Body of pancreas (tissue), 4 donors: ENCODE results near the gene DYNC1I1. TPM values are rescaled to one million over a fixed set of nuclear protein-coding genes. Genes with fewer than 3 reads are reported as not detected.

Source experiments
- ATAC-seq: fragments of 150-250 bp; one replicate; pipeline ENCODE4 v1.9.1; 2016
- DNase-seq, 4 donors: peaks; one replicate each; pipeline ENCODE4 v3.0.0-alpha.2; 2019
- H3K27ac ChIP-seq, 4 donors: fragments of 200-600 bp; sonication (generic); 1 replicate in 3 of 4; 2 replicates in 1 of 4; pipeline versions ENCODE4 v1.5.1 to v1.6.1; 2016 to 2019; ENCODE audit warnings: mild to moderate bottlenecking in 1 of 4, mixed read lengths in 1 of 4, moderate library complexity in 1 of 4
- H3K27me3 ChIP-seq, 2 donors: fragments of 200-600 bp; sonication (generic); one replicate each; pipeline ENCODE4 v1.6.0; 2016; ENCODE audit warnings: mild to moderate bottlenecking in 1 of 2
- H3K36me3 ChIP-seq, 2 donors: fragments of 200-600 bp; sonication (generic); replicated peaks in 1 of 2; 2 replicates each; pipeline ENCODE4 v1.5.1; 2016; ENCODE audit warnings: low read depth in 2 of 2; ENCODE audit not compliant: insufficient read depth in 1 of 2
- H3K4me1 ChIP-seq: fragments of 200-600 bp; sonication (generic); one replicate; pipeline ENCODE4 v1.6.0; 2016
- H3K4me3 ChIP-seq, 2 donors: fragments of 200-600 bp; sonication (generic); 1 replicate in 1 of 2; 2 replicates in 1 of 2; pipeline ENCODE4 v1.5.1; 2016 to 2019
- H3K9me3 ChIP-seq, 3 donors: fragments of 200-600 bp; sonication (generic); 1 replicate in 2 of 3; 2 replicates in 1 of 3; pipeline ENCODE4 v1.5.1; 2016
- CTCF ChIP-seq, 7 experiments: fragments of 450-650 bp in 4 of 7; fragments of 200-600 bp in 3 of 7; sonication (generic) in 3 of 7; IDR thresholded peaks; one replicate each; pipeline ENCODE4 v1.5.1; 2016 to 2019; ENCODE audit warnings: antibody characterized with exemption in 7 of 7
- POLR2A ChIP-seq, 3 donors: fragments of 450-650 bp; IDR thresholded peaks; one replicate each; pipeline ENCODE4 v1.6.1; 2016; ENCODE audit warnings: antibody characterized with exemption in 3 of 3, mild to moderate bottlenecking in 2 of 3
- WGBS, 2 donors: methylation state at CpG; one replicate each; pipeline ENCODE4 v1.1.5; 2017; 5-methylcytosine and 5-hydroxymethylcytosine counted together
- intact Hi-C: fragments of 100-400 bp; cut with DNase I; formaldehyde crosslinking; loops from one replicate; pipeline ENCODE4 v1.15.1; 2023
- total RNA-seq, 2 donors: library from RNA; depleted of rRNA; stranded (reverse); fragments of >200 nt; gene quantifications; one replicate each; pipeline ENCODE4 v1.1.0, GENCODE V29; 2016

The DYNC1I1 gene
- total RNA-seq, 2 donors from 2014 or later, result 1.3 to 4.2 TPM

GRCh38 chr7:95798401-95798930 lies 26.1 kb downstream of the DYNC1I1 start:
- WGBS, 2 donors, result 13 to 21% methylated on average over 4 of the region's 4 CpGs
- no peak overlapping the region for H3K4me3 ChIP-seq
- intact Hi-C loops, result no loop called here
- H3K4me1 ChIP-seq, result no peaks in the 10 kb centered on the region
- ATAC-seq (no peak), DNase-seq (no peak)
- H3K27ac ChIP-seq, result no peak overlapping the region
- TF ChIP-seq POLR2A (IDR thresholded peaks at IDR 0.05) (no peak), CTCF (IDR thresholded peaks at IDR 0.05) (no peak)
- no peaks in the 10 kb centered on the region for H3K9me3 ChIP-seq
- no peaks in the 10 kb centered on the region for H3K36me3 ChIP-seq
- no peaks in the 10 kb centered on the region for H3K27me3 ChIP-seq

GRCh38 chr7:95800787-95801186 lies 28.4 kb downstream of the DYNC1I1 start:
- DNase-seq, result no peak
- H3K27ac ChIP-seq, result no peak overlapping the region
- 53 to 63% methylated on average over 3 of the region's 3 CpGs for WGBS, 2 donors
- intact Hi-C loops, result no loop called here
- no peaks in the 10 kb centered on the region for H3K27me3 ChIP-seq
- TF ChIP-seq POLR2A (IDR thresholded peaks at IDR 0.05), result no peak
- TF ChIP-seq CTCF (IDR thresholded peaks at IDR 0.05), result no peak
- H3K4me3 ChIP-seq, result no peak overlapping the region
- no peaks in the 10 kb centered on the region for H3K36me3 ChIP-seq
- no peaks in the 10 kb centered on the region for H3K9me3 ChIP-seq
- no peaks in the 10 kb centered on the region for H3K4me1 ChIP-seq
- no peak for ATAC-seq

- 88 to 91% methylated on average over 3 of the region's 3 CpGs for WGBS, 2 donors
- TF ChIP-seq CTCF (IDR thresholded peaks at IDR 0.05) (no peak), POLR2A (IDR thresholded peaks at IDR 0.05) (no peak)
Measured at GRCh38 chr7:95802270-95802669, 29.9 kb downstream of the DYNC1I1 start.

GRCh38 chr7:95804052-95804451 lies 31.7 kb downstream of the DYNC1I1 start:
- TF ChIP-seq CTCF (IDR thresholded peaks at IDR 0.05) (no peak), POLR2A (IDR thresholded peaks at IDR 0.05) (no peak)
- H3K27me3 ChIP-seq, result no peaks in the 10 kb centered on the region
- H3K36me3 ChIP-seq, result no peaks in the 10 kb centered on the region
- ATAC-seq, result no peak
- no peaks in the 10 kb centered on the region for H3K4me1 ChIP-seq
- no peak for DNase-seq
- WGBS, 2 donors, result 77 to 79% methylated on average over 4 of the region's 4 CpGs
- H3K27ac ChIP-seq, result no peak overlapping the region
- H3K4me3 ChIP-seq, result no peak overlapping the region
- intact Hi-C loops, result no loop called here
- no peaks in the 10 kb centered on the region for H3K9me3 ChIP-seq

More at GRCh38 chr7:95802270-95802669, 29.9 kb downstream of the DYNC1I1 start:
- Histone ChIP-seq H3K27ac (no peak overlapping the region), H3K36me3 (no peaks in the 10 kb centered on the region), H3K4me1 (no peaks in the 10 kb centered on the region), H3K27me3 (no peaks in the 10 kb centered on the region), H3K9me3 (no peaks in the 10 kb centered on the region), H3K4me3 (no peak overlapping the region)
- no peak for ATAC-seq
- no peak for DNase-seq
- intact Hi-C loops, result no loop called here

GRCh38 chr7:95805909-95806308 lies 33.6 kb downstream of the DYNC1I1 start:
- no peaks in the 10 kb centered on the region for H3K27me3 ChIP-seq
- DNase-seq, result no peak
- H3K36me3 ChIP-seq, result no peaks in the 10 kb centered on the region
- no peak overlapping the region for H3K4me3 ChIP-seq
- H3K4me1 ChIP-seq, result no peaks in the 10 kb centered on the region
- H3K27ac ChIP-seq, result no peak overlapping the region
- ATAC-seq, result no peak
- 59 to 68% methylated on average over 1 of the region's 1 CpG for WGBS, 2 donors
- intact Hi-C loops, result no loop called here
- H3K9me3 ChIP-seq, result no peaks in the 10 kb centered on the region
- TF ChIP-seq POLR2A (IDR thresholded peaks at IDR 0.05), result no peak
- no peak for TF ChIP-seq CTCF (IDR thresholded peaks at IDR 0.05)
